Measurements from ENCODE around the gene ZNF512B. TPM values are rescaled to one million over a fixed set of nuclear protein-coding genes. Genes with fewer than 3 reads are reported as not detected.

The ZNF512B gene
- total RNA-seq, 4 donors from 2014 or later = 2.6 to 11.9 (median 4.7) TPM

DNA sequence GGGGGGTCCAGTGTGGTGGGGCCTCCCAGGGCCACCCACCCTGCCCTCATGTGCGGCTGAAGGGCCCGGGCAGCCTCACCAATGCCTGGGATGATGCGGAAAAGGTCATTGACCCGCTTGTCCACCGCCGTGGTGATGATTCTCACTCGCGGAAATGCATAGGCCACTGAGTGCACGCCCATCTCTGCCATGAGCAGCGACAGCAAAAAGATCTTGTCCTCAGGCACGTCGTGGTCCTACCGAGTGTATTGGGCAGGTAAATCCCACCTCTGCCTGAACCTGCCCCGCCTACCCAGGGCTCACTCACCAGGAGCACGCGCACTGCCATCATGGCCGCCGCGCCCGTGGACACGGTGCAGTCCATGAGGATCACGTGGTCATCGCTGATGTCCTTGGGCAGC lies 29.7 kb downstream of the ZNF512B start:
- TF ChIP-seq, protein P1, sequence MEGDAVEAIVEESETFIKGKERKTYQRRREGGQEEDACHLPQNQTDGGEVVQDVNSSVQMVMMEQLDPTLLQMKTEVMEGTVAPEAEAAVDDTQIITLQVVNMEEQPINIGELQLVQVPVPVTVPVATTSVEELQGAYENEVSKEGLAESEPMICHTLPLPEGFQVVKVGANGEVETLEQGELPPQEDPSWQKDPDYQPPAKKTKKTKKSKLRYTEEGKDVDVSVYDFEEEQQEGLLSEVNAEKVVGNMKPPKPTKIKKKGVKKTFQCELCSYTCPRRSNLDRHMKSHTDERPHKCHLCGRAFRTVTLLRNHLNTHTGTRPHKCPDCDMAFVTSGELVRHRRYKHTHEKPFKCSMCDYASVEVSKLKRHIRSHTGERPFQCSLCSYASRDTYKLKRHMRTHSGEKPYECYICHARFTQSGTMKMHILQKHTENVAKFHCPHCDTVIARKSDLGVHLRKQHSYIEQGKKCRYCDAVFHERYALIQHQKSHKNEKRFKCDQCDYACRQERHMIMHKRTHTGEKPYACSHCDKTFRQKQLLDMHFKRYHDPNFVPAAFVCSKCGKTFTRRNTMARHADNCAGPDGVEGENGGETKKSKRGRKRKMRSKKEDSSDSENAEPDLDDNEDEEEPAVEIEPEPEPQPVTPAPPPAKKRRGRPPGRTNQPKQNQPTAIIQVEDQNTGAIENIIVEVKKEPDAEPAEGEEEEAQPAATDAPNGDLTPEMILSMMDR (IDR thresholded peaks at IDR 0.05; ENCODE audit: low read depth) = no peak

DNA sequence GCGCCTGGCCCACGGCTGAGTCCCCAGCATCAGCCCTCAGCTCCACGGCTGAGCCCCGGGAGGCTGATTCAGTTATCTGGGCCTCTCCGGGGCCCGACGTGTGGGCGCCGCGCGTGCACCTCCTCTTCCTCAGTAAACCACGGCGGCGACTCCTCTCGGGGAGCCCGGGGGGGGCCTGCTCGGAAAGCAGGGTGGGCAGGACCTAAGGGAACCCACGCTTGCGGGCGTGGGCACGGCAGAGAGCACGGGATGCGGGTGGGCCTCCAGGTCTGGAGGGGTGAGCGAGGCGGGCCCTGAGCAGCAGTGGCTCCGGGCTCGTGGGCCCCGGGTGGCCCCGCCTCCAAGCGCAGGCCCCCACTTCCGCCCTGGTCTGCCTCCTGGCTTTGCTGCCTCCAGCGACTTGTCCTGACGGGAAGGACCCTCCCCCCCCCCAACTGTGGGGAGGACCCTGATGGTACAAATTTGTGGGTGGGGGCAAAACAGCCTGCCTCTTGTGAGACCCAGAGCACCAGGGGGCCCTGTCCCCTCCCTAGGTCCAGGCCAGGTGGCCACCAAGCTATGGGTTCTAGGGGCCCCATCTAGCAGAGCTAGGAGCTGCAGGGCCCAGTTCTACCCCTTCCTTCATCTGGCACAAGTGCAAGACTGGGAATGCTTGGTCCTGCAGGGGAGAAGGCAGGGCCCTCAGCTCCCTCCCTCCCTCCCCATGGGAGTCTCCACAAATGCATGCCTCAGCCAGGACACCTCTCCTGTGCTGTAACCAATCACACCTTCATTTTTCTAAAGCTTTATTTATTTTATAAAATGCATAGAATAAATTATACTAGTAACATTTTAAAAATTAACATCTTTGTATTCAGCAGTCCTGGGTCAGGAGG lies 30.4 kb downstream of the ZNF512B start:
- TF ChIP-seq, protein P1 (IDR thresholded peaks at IDR 0.05; ENCODE audit: low read depth) = no peak

DNA sequence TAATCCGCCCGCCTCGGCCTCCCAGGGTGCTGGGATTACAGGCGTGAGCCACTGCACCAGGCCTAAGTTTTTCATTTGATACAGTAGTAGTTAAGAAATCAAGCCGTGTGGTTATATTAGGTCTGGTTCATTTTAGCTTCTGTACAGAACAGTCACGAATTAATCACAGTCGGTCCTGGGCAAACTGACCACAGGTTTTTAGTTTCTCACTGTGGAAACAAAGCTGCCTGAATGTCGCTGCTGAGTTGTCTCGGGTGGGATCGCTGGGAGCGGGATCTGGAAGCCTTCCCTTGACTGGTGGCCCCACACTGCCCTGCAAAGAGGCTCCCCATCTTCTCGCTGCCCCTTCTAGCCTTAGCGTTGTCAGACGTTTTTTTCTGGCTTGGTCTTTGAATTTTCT lies 32.1 kb downstream of the ZNF512B start:
- TF ChIP-seq, protein P1 (IDR thresholded peaks at IDR 0.05; ENCODE audit: low read depth) = no peak

DNA sequence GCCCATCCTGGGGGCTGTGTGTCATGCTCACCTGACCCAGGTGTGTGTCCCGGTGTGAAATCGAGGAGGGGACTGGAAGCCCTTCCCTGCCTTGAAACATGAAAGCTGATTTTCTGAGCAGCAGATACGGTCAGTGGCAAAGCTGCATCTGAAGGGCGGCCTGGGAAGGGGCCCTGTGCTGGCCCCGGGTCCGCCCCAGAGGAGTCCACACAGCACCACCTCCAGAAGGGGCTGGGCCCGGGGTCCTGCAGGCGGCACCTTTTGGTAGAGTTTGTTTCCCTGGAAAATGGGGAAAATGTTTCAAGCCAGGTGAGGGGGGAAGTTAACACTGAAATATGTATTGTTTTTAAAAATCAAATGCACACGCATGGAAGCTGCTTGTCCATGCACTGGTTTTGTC lies 34.3 kb downstream of the ZNF512B start:
- TF ChIP-seq, protein P1 (IDR thresholded peaks at IDR 0.05; ENCODE audit: low read depth) = no peak

DNA sequence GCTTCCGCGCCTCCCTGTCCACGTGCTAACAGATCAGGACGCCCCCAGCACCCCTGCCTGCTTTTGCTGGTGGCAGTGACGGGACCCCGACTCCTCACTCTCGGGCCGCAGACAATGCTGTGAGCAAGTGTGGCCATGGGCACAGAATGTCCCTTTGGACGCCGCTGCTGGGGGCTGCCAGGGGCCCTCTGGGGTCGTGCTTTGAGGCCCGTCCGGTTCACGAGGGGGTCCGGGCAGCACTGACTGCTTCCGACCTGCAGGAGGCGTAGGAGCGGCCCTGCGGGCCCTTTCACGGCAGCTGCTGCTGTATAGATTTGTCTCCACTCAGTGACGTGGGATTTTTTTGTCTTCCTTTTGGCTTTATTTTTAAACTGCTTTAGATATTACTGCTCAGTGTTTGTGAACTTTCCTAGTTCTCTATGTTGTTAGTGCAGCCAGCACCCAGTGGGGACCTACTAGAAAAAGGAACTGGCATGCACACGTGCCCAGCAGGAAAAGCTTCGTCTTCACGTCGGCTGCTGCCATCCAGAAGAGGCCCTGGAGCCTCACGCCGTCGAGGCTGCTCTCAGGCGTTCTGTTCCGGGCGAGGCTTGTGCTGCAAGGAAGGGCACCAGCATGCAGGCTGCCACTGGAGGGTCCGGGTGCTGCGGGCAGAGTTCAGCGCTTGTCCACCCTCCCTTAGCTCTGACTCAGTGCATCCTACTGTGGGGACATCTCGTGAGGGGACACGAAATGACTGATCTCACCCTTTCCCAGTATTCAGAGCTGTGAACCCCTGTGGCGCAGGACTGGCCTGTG lies 35.3 kb downstream of the ZNF512B start:
- TF ChIP-seq, protein P1 (IDR thresholded peaks at IDR 0.05; ENCODE audit: low read depth) = no peak

DNA sequence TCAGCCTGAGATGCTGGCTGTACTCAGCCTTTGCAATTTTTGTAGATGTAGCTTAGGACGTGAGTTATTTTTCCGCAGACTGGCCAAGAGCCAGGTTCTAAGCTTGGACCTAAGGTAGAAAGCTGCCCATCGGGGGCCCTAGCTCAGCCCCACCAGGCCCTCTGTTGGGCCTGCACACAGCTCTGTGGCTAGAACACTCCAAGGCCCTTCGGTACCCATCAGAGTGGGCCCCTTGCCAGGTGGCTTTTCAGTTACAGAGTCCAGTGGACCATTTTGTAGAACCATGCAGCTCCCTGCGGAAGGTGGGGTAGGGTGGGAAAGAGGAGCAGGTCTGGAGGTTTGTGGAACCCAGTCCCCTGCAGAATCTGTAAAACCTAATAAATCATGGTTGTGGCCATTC lies 36.1 kb downstream of the ZNF512B start:
- TF ChIP-seq, protein P1 (IDR thresholded peaks at IDR 0.05; ENCODE audit: low read depth) = no peak

DNA sequence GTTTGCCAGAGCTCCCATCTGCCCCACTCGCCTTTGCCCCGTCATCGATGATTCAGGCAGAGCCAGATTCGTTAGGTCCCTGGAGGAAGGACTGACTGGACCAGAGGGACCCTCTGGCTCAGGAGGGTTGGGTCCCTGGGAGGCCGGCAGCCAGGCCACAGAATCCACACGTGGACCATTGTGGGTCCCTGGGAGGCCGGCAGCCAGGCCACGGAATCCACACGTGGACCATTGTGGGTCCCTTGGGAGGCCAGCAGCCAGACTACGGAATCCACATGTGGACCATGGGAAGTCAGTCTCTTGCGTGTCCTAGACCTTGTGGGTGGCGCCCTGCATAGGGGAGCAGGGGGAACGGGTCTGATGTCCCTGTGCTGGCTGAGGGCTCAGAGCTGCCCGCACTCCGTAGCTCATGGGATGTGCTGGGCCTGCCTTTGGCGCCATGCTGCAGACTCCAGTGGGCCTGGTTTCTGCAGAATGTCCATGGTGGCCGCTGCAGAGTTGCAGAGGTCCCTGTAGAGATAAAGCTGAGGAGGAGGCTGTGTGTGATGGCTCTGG lies 37.0 kb downstream of the ZNF512B start:
- TF ChIP-seq, protein P1 (IDR thresholded peaks at IDR 0.05; ENCODE audit: low read depth) = no peak
